Stimulated activated naive CD4-positive, alpha-beta T cell (primary cell): Measurements from ENCODE around the gene CHD3.

Source experiments
- DNase-seq, 6 experiments: peaks; one replicate each; lab custom pipeline; 2025; lab: John Stamatoyannopoulos, UW

The CHD3 gene

DNA sequence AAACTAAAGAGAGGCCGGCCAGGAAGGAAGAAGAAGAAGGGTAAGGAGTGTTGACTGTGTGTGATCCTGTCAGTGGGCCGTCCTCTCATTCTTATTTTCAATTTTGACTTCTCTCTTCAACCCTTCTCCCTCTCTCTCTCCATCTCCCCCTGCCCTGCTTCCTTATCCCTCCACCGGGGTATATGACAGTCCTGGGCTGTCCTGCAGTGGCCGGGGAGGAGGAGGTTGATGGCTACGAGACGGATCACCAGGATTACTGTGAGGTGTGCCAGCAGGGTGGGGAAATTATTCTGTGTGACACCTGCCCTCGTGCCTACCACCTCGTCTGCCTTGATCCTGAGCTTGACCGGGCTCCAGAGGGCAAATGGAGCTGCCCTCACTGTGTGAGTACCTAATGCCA, 5.6 kb downstream of the CHD3 start:
- no peak for DNase-seq

DNA sequence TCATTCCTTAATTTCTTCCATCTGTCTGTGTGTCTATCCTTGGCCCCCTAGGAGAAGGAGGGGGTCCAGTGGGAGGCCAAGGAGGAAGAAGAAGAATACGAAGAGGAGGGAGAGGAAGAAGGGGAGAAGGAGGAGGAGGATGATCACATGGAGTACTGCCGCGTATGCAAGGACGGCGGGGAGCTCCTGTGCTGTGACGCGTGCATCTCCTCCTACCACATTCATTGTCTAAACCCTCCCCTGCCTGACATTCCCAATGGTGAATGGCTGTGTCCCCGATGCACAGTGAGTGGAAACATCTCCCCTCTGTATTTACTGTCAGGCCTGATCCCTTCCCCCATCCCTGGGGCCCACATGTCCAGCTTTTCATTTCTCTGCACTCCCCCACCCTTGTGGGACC, 6.3 kb downstream of the CHD3 start:
- no peak for DNase-seq

DNA sequence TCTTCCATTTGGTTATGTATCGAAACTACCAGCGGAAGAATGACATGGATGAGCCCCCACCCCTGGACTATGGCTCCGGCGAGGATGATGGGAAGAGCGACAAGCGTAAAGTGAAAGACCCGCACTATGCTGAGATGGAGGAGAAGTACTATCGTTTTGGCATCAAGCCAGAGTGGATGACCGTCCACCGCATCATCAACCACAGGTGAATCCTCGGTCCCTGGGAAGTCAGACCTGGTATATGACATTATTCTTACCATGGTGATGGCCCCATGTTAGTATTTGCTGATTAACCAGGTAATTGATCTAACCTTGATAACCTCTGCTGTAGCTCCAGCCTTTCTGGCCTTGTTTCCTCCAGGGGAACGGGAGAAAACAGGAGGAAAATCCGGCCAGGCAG, 8.5 kb downstream of the CHD3 start:
- DNase-seq, result no peak

GRCh38 chr17:7897773-7898172, 9.2 kb downstream of the CHD3 start:
- DNase-seq, result peak in 2 of 6 experiments; percentile 5 to 41

GRCh38 chr17:7903154-7904103, 14.8 kb downstream of the CHD3 start:
- DNase-seq, result no peak

GRCh38 chr17:7909089-7909488, 20.5 kb downstream of the CHD3 start:
- no peak for DNase-seq

DNA sequence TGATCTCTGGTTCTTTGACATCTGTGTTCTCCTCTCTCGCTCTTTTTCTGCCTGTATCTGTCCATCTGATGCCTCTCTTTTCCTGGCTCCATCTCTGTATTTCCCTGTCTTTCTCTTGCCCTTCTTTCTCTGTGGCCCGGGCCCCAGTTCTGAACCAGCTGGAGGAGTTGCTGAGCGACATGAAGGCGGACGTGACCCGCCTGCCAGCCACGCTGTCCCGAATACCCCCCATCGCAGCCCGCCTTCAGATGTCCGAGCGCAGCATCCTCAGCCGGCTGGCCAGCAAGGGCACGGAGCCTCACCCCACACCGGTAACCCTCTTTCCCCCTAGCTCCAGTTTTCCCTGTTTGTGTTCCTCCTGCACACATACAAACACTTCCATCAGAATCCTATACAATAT, 21.7 kb downstream of the CHD3 start:
- DNase-seq, result no peak

- DNase-seq, result no peak
These were observed 22.1 kb downstream of the CHD3 start for GRCh38 chr17:7910711-7911110.

GRCh38 chr17:7911116-7911515, 22.5 kb downstream of the CHD3 start:
- DNase-seq, result no peak

GRCh38 chr17:7912927-7913524, 24.4 kb downstream of the CHD3 start:
- DNase-seq, result peak in 5 of 6 experiments; percentile 23 to 70 (median 63)

- no peak for DNase-seq
These were observed 26.6 kb downstream of the CHD3 start for GRCh38 chr17:7915179-7915610.

- DNase-seq, result peak; percentile 73 to 94 (median 84)
These were observed 27.2 kb downstream of the CHD3 start, which contains the start of gene RNF227 for GRCh38 chr17:7915611-7916384. TSS of gene RNF227 (minus strand) at chr17:7916289. CDS start at chr17:7916195, 94 bp downstream.

- no peak for DNase-seq
These were observed 27.7 kb downstream of the CHD3 start for GRCh38 chr17:7916385-7916682.

DNA sequence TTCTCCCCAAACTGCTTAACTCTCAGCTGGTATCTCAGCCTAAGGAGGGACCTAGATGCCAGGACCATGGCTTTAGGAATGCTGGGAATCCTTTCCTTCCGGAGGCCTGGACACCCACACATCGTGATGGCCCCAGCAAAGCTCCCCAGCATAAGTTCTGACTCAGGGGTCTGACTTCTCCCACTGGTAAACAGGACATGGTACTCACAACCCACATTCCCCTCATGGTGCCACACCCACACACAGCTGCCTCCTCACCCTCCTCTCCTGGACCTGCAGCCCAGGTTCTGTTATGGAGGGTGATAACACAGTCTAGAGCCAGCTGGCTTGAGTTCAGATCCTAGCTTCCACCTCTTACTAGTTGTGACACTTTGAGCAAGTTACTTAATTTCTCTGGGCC, 28.2 kb downstream of the CHD3 start:
- peak in 1 of 6 experiments; percentile 34 for DNase-seq

DNA sequence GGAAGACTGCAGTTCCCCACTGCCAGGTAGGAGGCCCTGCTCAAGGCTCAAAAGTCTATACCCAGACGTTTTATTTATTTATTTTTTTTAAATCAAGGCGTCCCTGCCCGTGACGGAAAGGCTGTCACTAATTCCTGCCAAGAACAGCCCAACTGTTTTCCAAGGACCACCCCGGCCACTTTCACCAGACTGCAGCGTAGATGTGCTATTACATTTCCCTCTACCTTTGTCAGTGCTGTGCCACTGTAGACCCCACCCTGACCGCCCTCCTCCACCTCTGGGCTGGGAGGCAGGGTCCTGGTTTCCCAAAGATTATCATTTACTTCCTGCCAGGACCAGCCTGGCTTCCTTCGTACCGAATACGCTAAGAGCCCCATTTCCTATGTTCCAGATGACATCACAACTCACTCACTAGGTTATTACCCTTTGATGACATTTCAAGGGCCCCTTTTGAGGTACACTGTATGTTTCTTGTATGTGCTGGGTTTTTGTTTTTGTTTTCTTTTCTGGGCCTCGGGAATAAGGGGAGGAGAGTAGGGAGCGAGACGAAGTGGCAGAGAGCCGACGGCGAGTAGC, 33.8 kb downstream of the CHD3 start:
- DNase-seq, result no peak

GRCh38 chr17:7922845-7923628, 34.4 kb downstream of the CHD3 start:
- DNase-seq, result peak; percentile 72 to 86 (median 81)

DNA sequence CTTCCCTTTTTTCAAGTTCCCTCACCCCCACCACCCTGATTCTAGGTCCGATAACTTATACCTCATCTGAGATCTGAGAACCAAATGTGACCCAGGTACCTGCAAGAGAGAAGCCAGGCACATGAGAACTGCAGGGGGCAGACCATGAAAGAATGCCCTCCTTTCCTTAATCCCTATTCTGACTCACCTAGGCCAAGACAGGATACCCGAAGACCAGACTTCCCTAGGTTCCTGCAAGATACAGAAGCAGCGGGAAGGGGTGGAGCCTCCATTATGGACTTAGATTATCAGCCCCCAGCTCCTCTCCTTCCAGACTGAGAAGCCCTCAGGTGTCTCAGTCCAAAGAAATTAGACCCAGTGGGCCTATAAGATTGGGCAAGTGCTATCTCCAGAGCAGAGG, 39.0 kb downstream of the CHD3 start:
- no peak for DNase-seq

GRCh38 chr17:7929158-7930023, 40.8 kb downstream of the CHD3 start, which contains the start of gene KCNAB3:
TSS of gene KCNAB3 (minus strand) at chr17:7929856. CDS start at chr17:7929435, 421 bp downstream.
- DNase-seq, result peak in 5 of 6 experiments; percentile 10 to 33 (median 13)

DNA sequence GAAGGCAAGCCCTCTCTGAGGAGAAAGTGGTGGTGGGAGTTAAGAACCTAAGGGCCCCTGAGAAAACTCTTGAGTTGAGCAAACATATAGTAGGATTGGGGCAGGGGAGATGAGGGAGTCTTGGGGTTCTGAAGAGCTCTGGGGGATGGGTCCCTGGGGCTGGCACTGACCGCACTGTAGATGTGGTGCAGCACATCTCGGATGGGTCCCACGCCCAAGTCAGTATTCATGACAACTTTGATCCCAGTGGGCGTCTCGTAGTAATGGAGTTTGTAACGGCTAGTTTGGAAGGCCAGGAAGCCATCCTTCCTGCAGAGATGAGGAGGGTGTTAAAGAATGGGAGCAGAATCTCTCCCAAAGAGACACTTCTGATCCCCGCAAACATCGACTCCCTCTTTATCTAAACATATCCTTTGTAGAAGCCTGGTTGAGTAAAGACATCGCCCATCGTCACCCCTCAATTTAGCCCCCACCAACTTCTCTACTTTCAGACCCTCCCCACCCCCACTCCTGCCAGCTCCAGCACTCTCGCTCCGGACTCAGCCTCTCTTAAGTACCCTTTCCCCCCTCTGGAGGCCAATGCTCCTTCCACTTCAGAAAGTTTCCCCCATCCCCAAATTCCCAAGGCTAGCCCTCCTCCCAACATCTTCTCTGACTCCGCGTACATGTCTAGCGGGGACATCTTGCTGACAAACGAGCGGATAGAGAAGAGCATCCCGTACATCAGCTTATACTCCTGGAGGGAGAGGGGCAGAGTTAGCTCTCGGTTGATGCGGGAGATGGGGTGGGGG, 42.4 kb downstream of the CHD3 start:
- no peak for DNase-seq
